Lower leg skin (tissue), 4 donors: Measurements from ENCODE around the gene LDHB. TPM values are rescaled to one million over a fixed set of nuclear protein-coding genes. Genes with fewer than 3 reads are reported as not detected.

Source experiments
- DNase-seq, 2 donors: peaks; one replicate each; pipeline ENCODE4 v3.0.0-alpha.2; 2019; ENCODE audit warnings: low spot score in 2 of 2
- H3K4me3 ChIP-seq: fragments of 200-600 bp; sonication (generic); 2 replicates; pipeline ENCODE4 v1.5.1; 2017; ENCODE audit warnings: mild to moderate bottlenecking, low read depth; ENCODE audit not compliant: poor library complexity, severe bottlenecking
- CTCF ChIP-seq, 3 donors: fragments of 450-650 bp; IDR thresholded peaks; one replicate each; pipeline ENCODE4 v1.5.1; 2016; ENCODE audit warnings: antibody characterized with exemption in 3 of 3, mild to moderate bottlenecking in 3 of 3, moderate library complexity in 2 of 3
- POLR2A ChIP-seq, 2 donors: fragments of 450-650 bp; IDR thresholded peaks; one replicate each; pipeline ENCODE4 v1.6.1; 2016 to 2017; ENCODE audit warnings: antibody characterized with exemption in 2 of 2, mild to moderate bottlenecking in 1 of 2, moderate library complexity in 1 of 2
- WGBS, 2 donors: methylation state at CpG; one replicate each; pipeline ENCODE4 v1.1.5; 2018; 5-methylcytosine and 5-hydroxymethylcytosine counted together
- intact Hi-C: fragments of 100-400 bp; cut with DNase I; formaldehyde crosslinking; loops from one replicate; pipeline ENCODE4 v1.15.0; 2023; ENCODE audit warnings: low total_unique reads
- total RNA-seq, 4 donors: library from RNA; depleted of rRNA; stranded (reverse); fragments of >200 nt; gene quantifications; one replicate each; pipeline ENCODE4 v1.1.0, GENCODE V29; 2016

Gene LDHB
- total RNA-seq, 4 donors from 2014 or later = 30.3 to 76.5 (median 54.9) TPM

GRCh38 chr12:21585485-21585884 lies 72.2 kb downstream of the LDHB start:
- DNase-seq = no peak
- H3K4me3 ChIP-seq = no peak overlapping the region
- TF ChIP-seq CTCF (IDR thresholded peaks at IDR 0.05) (no peak), POLR2A (IDR thresholded peaks at IDR 0.05) (no peak)
- intact Hi-C loops = no loop called here
- 76 to 83% methylated on average over 3 of the region's 3 CpGs for WGBS, 2 donors

Other genes starting within 250 kb of the LDHB start
- 10 to 100 TPM; 17.2 to 29.0 (median 18.3) TPM for gene PYROXD1, start 220.2 kb downstream of the LDHB start, total RNA-seq
- 10 to 100 TPM in 3 of 4 donors, 1 to 10 TPM in 1; 7.3 to 25.8 (median 21.4) TPM for gene RECQL, start 156.2 kb downstream of the LDHB start, total RNA-seq
- gene GOLT1B, start 156.1 kb downstream of the LDHB start, total RNA-seq = 10 to 100 TPM; 13.6 to 25.1 (median 19.6) TPM
- gene SPX, start 131.5 kb downstream of the LDHB start, total RNA-seq = under 1 TPM in 1 of 4 donors, not detected in 3; 0.49 TPM
- gene GYS2, start 53.0 kb downstream of the LDHB start, total RNA-seq = not detected
- gene KCNJ8, start 116.9 kb upstream of the LDHB start, total RNA-seq = 1 to 10 TPM; 2.2 to 9.1 (median 2.7) TPM